Astrocyte of the cerebellum (primary cell): ENCODE measurements around the gene MSX1.

ENCODE experiments used
- DNase-seq: peaks from one replicate; pipeline ENCODE4 v3.0.0-alpha.2; 2011; ENCODE audit warnings: low read depth
- H3K4me3 ChIP-seq: 2 replicates; pipeline ENCODE4 v1.5.1; 2011; ENCODE audit warnings: mild to moderate bottlenecking, low read depth, low read length, moderate library complexity
- CTCF ChIP-seq: IDR thresholded peaks from 2 replicates; pipeline ENCODE4 v1.5.1; 2012; ENCODE audit warnings: low read length, low read depth, moderate library complexity, mild to moderate bottlenecking; ENCODE audit errors: missing control alignments
- in situ Hi-C: cut with HindIII; loops from 2 replicates; pipeline ENCODE4 v1.10.0; 2017; ENCODE audit warnings: low sequenced_read_pairs

The MSX1 gene

GRCh38 chr4:4838936-4839810 is 20.3 kb upstream of the MSX1 start:
- DNase-seq = no peak
- in situ Hi-C loops = no loop called here
- no peak overlapping the region for H3K4me3 ChIP-seq
- TF ChIP-seq CTCF = no peak

GRCh38 chr4:4840351-4840750 is 19.1 kb upstream of the MSX1 start:
- TF ChIP-seq CTCF = no peak
- no peak overlapping the region for H3K4me3 ChIP-seq
- in situ Hi-C loops = no loop called here
- DNase-seq = no peak

- in situ Hi-C loops = no loop called here
- H3K4me3 ChIP-seq = no peak overlapping the region
- DNase-seq = no peak
- no peak for TF ChIP-seq CTCF
Measured at GRCh38 chr4:4841156-4841555, 18.3 kb upstream of the MSX1 start.

- DNase-seq = no peak
- no peak for TF ChIP-seq CTCF
- in situ Hi-C loops = no loop called here
- H3K4me3 ChIP-seq = no peak overlapping the region
Measured at GRCh38 chr4:4842476-4843441, 16.7 kb upstream of the MSX1 start.

GRCh38 chr4:4843635-4844291 is 15.7 kb upstream of the MSX1 start:
- no peak for DNase-seq
- no peak overlapping the region for H3K4me3 ChIP-seq
- no peak for TF ChIP-seq CTCF
- in situ Hi-C loops = no loop called here

GRCh38 chr4:4845027-4845426 is 14.4 kb upstream of the MSX1 start:
- H3K4me3 ChIP-seq = no peak overlapping the region
- in situ Hi-C loops = loop anchor here (5.0 kb wide), 1 partner anchor 43 kb away; no protein-coding TSS in a partner anchor
- DNase-seq = no peak
- TF ChIP-seq CTCF = no peak
